D721Med (cell line): ENCODE results near the gene SCUBE3.

Source experiments
- DNase-seq: peaks from one replicate; pipeline ENCODE4 v3.0.0; 2011; ENCODE audit warnings: low spot score; ENCODE audit not compliant: insufficient read length
- FAIRE-seq: peaks from 2 replicates; lab custom pipeline; 2011; peaks lifted over from hg19 to GRCh38; lab: Jason Lieb, UNC
- CTCF ChIP-seq: IDR thresholded peaks from 2 replicates; pipeline ENCODE4 v1.5.1; 2012; ENCODE audit warnings: mild to moderate bottlenecking, control low read depth; ENCODE audit not compliant: insufficient read depth; ENCODE audit errors: missing control alignments

SCUBE3 gene

GRCh38 chr6:35213824-35214756 is at the start of gene SCUBE3:
SCUBE3 (plus strand) TSS chr6:35213956; CDS start chr6:35214419, 463 bp downstream.
- FAIRE-seq: no peak
- peak; percentile 82 for DNase-seq
- no peak for TF ChIP-seq CTCF

- DNase-seq: no peak
- no peak for TF ChIP-seq CTCF
- FAIRE-seq: no peak
These were observed 49.5 kb upstream of the SCUBE3 start for GRCh38 chr6:35164277-35164676.

DNA sequence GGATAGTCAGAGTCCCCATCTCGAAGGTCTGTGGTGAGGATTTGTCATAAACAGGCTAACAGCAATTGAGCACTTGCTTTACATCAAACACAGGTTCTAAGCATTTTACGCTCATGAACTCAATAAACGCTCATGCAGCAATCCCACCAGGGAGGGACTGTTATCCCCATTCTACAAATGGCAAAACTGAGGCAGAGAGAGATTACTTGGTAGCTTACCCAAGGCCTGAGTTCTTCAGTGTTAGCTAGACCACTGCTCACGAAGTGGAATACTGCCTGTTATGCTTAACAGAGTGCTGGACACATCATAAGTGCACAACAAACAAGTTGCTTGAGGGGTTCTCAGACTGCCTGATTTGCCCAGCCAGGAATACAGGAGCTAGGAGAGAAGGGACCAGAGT is 48.9 kb upstream of the SCUBE3 start:
- TF ChIP-seq CTCF: no peak
- DNase-seq: no peak
- FAIRE-seq: no peak

DNA sequence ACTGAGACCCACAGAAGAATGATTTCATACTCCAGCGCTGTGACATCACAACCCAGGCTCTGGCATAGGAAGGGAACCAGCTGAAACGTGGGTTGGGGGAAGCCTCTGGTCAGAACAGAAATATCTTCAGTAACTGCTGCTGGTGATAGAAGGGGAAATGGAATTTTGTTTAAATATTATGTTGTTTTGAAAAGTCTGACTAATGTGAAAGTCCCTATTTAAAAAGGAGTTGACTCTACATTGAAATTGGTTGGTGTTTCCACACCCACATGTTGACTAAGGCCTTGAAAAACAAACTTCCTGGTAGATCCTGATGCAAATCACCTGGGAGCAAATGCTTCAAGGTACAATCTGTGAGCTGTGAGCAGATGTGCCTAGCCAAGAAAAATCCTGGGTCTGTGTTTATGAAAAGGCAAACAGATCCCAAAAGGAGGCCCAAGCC is 48.1 kb upstream of the SCUBE3 start:
- DNase-seq (no peak), FAIRE-seq (no peak)
- no peak for TF ChIP-seq CTCF

DNA sequence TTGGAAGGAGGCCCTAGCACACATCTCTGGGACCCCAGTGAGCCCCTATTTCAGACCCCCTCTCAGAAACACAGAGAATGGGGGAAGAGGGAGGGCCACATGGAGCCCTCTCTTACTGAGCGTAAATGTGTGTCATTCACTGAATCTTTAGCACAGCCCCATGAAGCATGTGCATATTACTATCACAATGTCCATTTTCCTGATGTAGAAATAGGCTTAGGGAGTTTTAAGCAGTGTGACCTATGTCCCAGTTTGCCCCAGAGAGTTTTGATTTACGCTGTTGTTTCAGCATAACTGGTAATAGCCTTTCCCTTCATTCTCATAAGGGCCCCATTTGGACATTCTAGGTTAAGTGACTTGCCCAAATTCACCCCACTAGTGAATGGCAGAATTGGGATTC is 47.6 kb upstream of the SCUBE3 start:
- FAIRE-seq: no peak
- no peak for DNase-seq
- no peak for TF ChIP-seq CTCF

- no peak for DNase-seq
- no peak for FAIRE-seq
- TF ChIP-seq CTCF: no peak
These were observed 47.2 kb upstream of the SCUBE3 start for GRCh38 chr6:35166520-35166919.

DNA sequence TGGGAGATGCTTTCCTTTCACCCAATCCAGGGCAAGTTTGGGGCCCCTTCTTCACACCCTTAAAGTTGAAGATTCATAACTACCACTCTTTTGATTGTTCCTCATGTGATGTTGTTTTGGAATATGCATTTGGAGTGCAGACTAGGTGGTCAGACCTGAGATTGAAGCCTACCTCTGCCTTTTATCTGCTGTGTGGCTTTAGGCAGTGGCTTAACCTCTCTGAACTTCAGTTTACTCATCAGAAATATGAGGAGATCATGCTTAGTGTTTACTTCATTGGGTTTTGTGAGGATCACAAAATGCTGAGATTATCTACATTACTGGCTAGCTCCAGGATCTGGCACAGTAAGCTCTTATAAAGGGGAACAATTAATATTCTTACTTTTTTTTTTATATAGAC is 46.3 kb upstream of the SCUBE3 start:
- no peak for FAIRE-seq
- TF ChIP-seq CTCF: no peak
- no peak for DNase-seq
